K562 (cell line): ENCODE data around the gene EIF4E1B. TPM values are rescaled to one million over a fixed set of nuclear protein-coding genes. Genes with fewer than 3 reads are reported as not detected.

Source experiments
- ATAC-seq: fragments of 200-7000 bp; cut with Tn5 transposase; 3 replicates; pipeline ENCODE4 v1.9.1; 2020; ENCODE audit warnings: moderate library complexity
- BruUV-seq: library from RNA; stranded (reverse); fragments of 400-500 nt; replicated peaks from 2 replicates; lab custom pipeline; 2021; lab: Mats Ljungman, UMichigan
- CTCF ChIA-PET: fragments of 300-600 bp; formaldehyde crosslinking; extraction: SDS; loops from one replicate; lab custom pipeline; 2021; ENCODE audit warnings: low intra/inter-chr PET ratio; lab: Yijun Ruan, JAX
- POLR2A ChIA-PET: fragments of 300-600, 350-650 bp; sonication (Branson Sonifier 250); formaldehyde crosslinking; extraction: SDS; loops from one replicate; lab custom pipeline; 2021; ENCODE audit warnings: antibody characterized with exemption, inconsistent platforms; lab: Yijun Ruan, JAX
- DNase-seq, 4 experiments: peaks; one replicate each; pipeline versions ENCODE4 v3.0.0 to v3.0.0-alpha.2; 2011 to 2018; ENCODE audit warnings: low spot score in 3 of 4, mixed read lengths in 3 of 4; ENCODE audit errors: extremely low read depth in 1 of 4
- FAIRE-seq: peaks from 2 replicates; lab custom pipeline; 2011; peaks lifted over from hg19 to GRCh38; lab: Jason Lieb, UNC
- H2AFZ ChIP-seq: 2 replicates; pipeline ENCODE4 v1.6.0; 2011; ENCODE audit warnings: low read depth, low read length, control low read depth, inconsistent platforms
- H3K27ac ChIP-seq: fragments of 200-600 bp; 3 replicates; pipeline ENCODE4 v1.8.0; 2011; ENCODE audit warnings: low read depth, mild to moderate bottlenecking, control low read depth, inconsistent platforms, low read length, moderate library complexity, mixed read lengths; ENCODE audit errors: extremely low read depth
- H3K27me3 ChIP-seq, 2 experiments: fragments of 300-600 bp in 1 of 2; 2 replicates in 1 of 2; 3 replicates in 1 of 2; pipeline versions ENCODE4 v1.6.0 to v1.8.0; 2011; ENCODE audit warnings: inconsistent platforms in 2 of 2, low read length in 2 of 2, mild to moderate bottlenecking in 1 of 2, mixed read lengths in 1 of 2, moderate library complexity in 1 of 2; ENCODE audit not compliant: control insufficient read depth in 2 of 2, insufficient read depth in 2 of 2
- H3K36me3 ChIP-seq: fragments of 300-600 bp; 3 replicates; pipeline ENCODE4 v1.8.0; 2011; ENCODE audit warnings: mild to moderate bottlenecking, low read length, inconsistent platforms; ENCODE audit not compliant: control insufficient read depth, insufficient read depth
- H3K4me1 ChIP-seq, 2 experiments: fragments of 200-600 bp in 1 of 2; replicated peaks in 1 of 2; 2 replicates in 1 of 2; 3 replicates in 1 of 2; pipeline versions ENCODE4 v1.5.1 to v1.8.0; 2011; ENCODE audit warnings: inconsistent platforms in 2 of 2, low read length in 2 of 2, mild to moderate bottlenecking in 1 of 2, mixed read lengths in 1 of 2, moderate library complexity in 1 of 2; ENCODE audit not compliant: control insufficient read depth in 2 of 2, insufficient read depth in 2 of 2
- H3K4me2 ChIP-seq: 2 replicates; pipeline ENCODE4 v1.6.1; 2011; ENCODE audit warnings: low read length, control low read depth, inconsistent platforms, mixed read lengths; ENCODE audit not compliant: insufficient read depth
- H3K4me3 ChIP-seq: fragments of 200-600 bp; sonication (generic), shearing (Covaris generic); 2 replicates; pipeline ENCODE4 v1.5.1; 2016; ENCODE audit warnings: control low read depth, inconsistent platforms
- H3K79me2 ChIP-seq: fragments of 200-600 bp; 3 replicates; pipeline ENCODE4 v1.8.0; 2011; ENCODE audit warnings: low read length, inconsistent platforms; ENCODE audit not compliant: control insufficient read depth, insufficient read depth
- H3K9ac ChIP-seq, 2 experiments: 2 replicates each; pipeline versions ENCODE4 v1.6.0 to v1.6.1; 2011; ENCODE audit warnings: low read depth in 2 of 2, low read length in 2 of 2, control low read depth in 1 of 2, inconsistent platforms in 1 of 2, mild to moderate bottlenecking in 1 of 2, mixed read lengths in 1 of 2; ENCODE audit not compliant: insufficient read depth in 1 of 2
- H3K9me1 ChIP-seq: one replicate; pipeline ENCODE4 v1.6.0; 2011; ENCODE audit warnings: inconsistent platforms, mild to moderate bottlenecking, low read length, moderate library complexity; ENCODE audit not compliant: control insufficient read depth, insufficient read depth
- H3K9me3 ChIP-seq: replicated peaks from 2 replicates; pipeline ENCODE4 v1.5.1; 2011; ENCODE audit warnings: low read depth, low read length, inconsistent platforms; ENCODE audit not compliant: control insufficient read depth, insufficient read depth
- H4K20me1 ChIP-seq: replicated peaks from 2 replicates; pipeline ENCODE4 v1.6.1; 2011; ENCODE audit warnings: low read length, inconsistent platforms, mixed read lengths; ENCODE audit not compliant: control insufficient read depth, insufficient read depth
- ARHGAP35 ChIP-seq: fragments of 450-650 bp; IDR thresholded peaks from 2 replicates; pipeline ENCODE4 v1.6.1; 2018; ENCODE audit not compliant: partially characterized antibody
- ATF1 ChIP-seq, 2 experiments: fragments of 450-650 bp in 1 of 2; IDR thresholded peaks; 2 replicates each; pipeline ENCODE4 v1.6.1; 2016; ENCODE audit warnings: missing compliant biosample characterization in 1 of 2, missing genetic modification characterization in 1 of 2
- BCL6 ChIP-seq: fragments of 250-450 bp; sonication (Bioruptor Pico); IDR thresholded peaks from 2 replicates; pipeline ENCODE4 v1.4.0; 2020
- CBFA2T2 ChIP-seq: fragments of 450-650 bp; conservative IDR thresholded peaks from 2 replicates; pipeline ENCODE4 v1.6.1; 2017; ENCODE audit warnings: mild to moderate bottlenecking
- CCAR2 ChIP-seq: fragments of 200-400 bp; formaldehyde crosslinking; IDR thresholded peaks from 2 replicates; pipeline ENCODE4 v1.6.1; 2017; ENCODE audit warnings: mild to moderate bottlenecking, low read depth, low read length
- CGGBP1 ChIP-seq: fragments of 250-450 bp; sonication (Bioruptor Pico); IDR thresholded peaks from 2 replicates; pipeline ENCODE4 v1.9.0; 2021; ENCODE audit warnings: mild to moderate bottlenecking
- HIVEP1 ChIP-seq: fragments of 250-450 bp; sonication (Bioruptor Pico); IDR thresholded peaks from 2 replicates; pipeline ENCODE4 v1.4.0; 2020; ENCODE audit warnings: mild to moderate bottlenecking
- MAZ ChIP-seq, 2 experiments: fragments of 450-650 bp in 1 of 2; sonication (generic) in 1 of 2; formaldehyde crosslinking; IDR thresholded peaks in 1 of 2; conservative IDR thresholded peaks in 1 of 2; 2 replicates each; pipeline versions ENCODE4 v1.4.0 to v1.5.0; 2020; ENCODE audit warnings: mild to moderate bottlenecking in 1 of 2, missing genetic modification reagents in 1 of 2
- MTA1 ChIP-seq: fragments of 450-650 bp; IDR thresholded peaks from 2 replicates; pipeline ENCODE4 v1.6.1; 2017; ENCODE audit warnings: borderline replicate concordance
- RAD21 ChIP-seq, 2 experiments: fragments of 250-450 bp in 1 of 2; fragments of 450-650 bp in 1 of 2; sonication (Bioruptor Pico) in 1 of 2; formaldehyde crosslinking in 1 of 2; IDR thresholded peaks in 1 of 2; conservative IDR thresholded peaks in 1 of 2; 2 replicates each; pipeline versions ENCODE4 v1.4.0 to v1.8.0; 2020 to 2022; ENCODE audit warnings: mild to moderate bottlenecking in 2 of 2, moderate library complexity in 1 of 2
- SMARCA5 ChIP-seq: fragments of 450-650 bp; IDR thresholded peaks from 2 replicates; pipeline ENCODE4 v1.6.1; 2016
- SP1 ChIP-seq: sonication (generic); formaldehyde crosslinking; IDR thresholded peaks from 2 replicates; pipeline ENCODE4 v1.8.1; 2022; ENCODE audit warnings: mild to moderate bottlenecking, missing genetic modification reagents
- SRSF1 ChIP-seq: fragments of 200-400 bp; formaldehyde crosslinking; IDR thresholded peaks from 2 replicates; pipeline ENCODE4 v1.6.1; 2017; ENCODE audit warnings: mild to moderate bottlenecking, low read depth, low read length, moderate library complexity
- SUPT5H ChIP-seq: fragments of 450-650 bp; IDR thresholded peaks from 2 replicates; pipeline ENCODE4 v1.6.1; 2016
- TAF7 ChIP-seq: fragments of 450-650 bp; IDR thresholded peaks from 2 replicates; pipeline ENCODE4 v1.6.1; 2016; ENCODE audit warnings: missing genetic modification characterization, missing compliant biosample characterization
- TBP ChIP-seq: optimal IDR thresholded peaks from 2 replicates; pipeline ENCODE3; 2011; ENCODE audit warnings: low read depth, low read length, improper control_type of control experiment
- YY1 ChIP-seq, 3 experiments: IDR thresholded peaks; 2 replicates each; pipeline ENCODE4 v1.6.1; 2011; ENCODE audit warnings: low read length in 2 of 3, mild to moderate bottlenecking in 2 of 3, moderate library complexity in 2 of 3, borderline replicate concordance in 1 of 3, control low read depth in 1 of 3, low read depth in 1 of 3; ENCODE audit not compliant: insufficient read depth in 3 of 3, insufficient replicate concordance in 2 of 3, control insufficient read depth in 1 of 3, insufficient read length in 1 of 3; ENCODE audit errors: extremely low read depth in 1 of 3
- ZBTB2 ChIP-seq: fragments of 450-650 bp; IDR thresholded peaks from 2 replicates; pipeline ENCODE4 v1.6.1; 2016; ENCODE audit warnings: antibody characterized with exemption
- ZNF707 ChIP-seq: fragments of 250-450 bp; sonication (Bioruptor Pico); conservative IDR thresholded peaks from 2 replicates; pipeline ENCODE4 v1.8.0; 2022; ENCODE audit warnings: inconsistent platforms, mild to moderate bottlenecking, moderate library complexity
- WGBS: fragments of 100-300 bp; shearing (Covaris generic); methylation state at CpG from one replicate; pipeline ENCODE4 v1.1.6; 2016; ENCODE audit warnings: low coverage, mixed read lengths; ENCODE audit not compliant: insufficient coverage; ENCODE audit errors: missing lambda C conversion rate; 5-methylcytosine and 5-hydroxymethylcytosine counted together
- in situ Hi-C: fragments of 300-500 bp; cut with MboI; formaldehyde crosslinking; loops from 4 replicates; pipeline ENCODE4 v1.15.0; 2018; ENCODE audit warnings: inconsistent platforms, mixed read lengths
- intact Hi-C: fragments of 100-400 bp; cut with micrococcal nuclease; formaldehyde crosslinking; loops from 2 replicates; pipeline ENCODE4 v1.14.2; 2022
- polyA plus RNA-seq, 8 experiments: library from polyadenylated mRNA; depleted of rRNA in 4 of 8; stranded (reverse) in 5 of 8; unstranded in 3 of 8; fragments of >200 nt; fragmentation: Nextera tagmentation in 2 of 8; fragmentation: Illumina TruSeq in 1 of 8; extraction: Ambion mirVana in 2 of 8; extraction: Trizol in 1 of 8; gene quantifications; 2 replicates each; pipeline versions ENCODE4 v1.2.1 to v1.2.3, GENCODE V29; 2011 to 2014; ENCODE audit warnings: inconsistent platforms in 1 of 8, missing spikeins in 1 of 8
- total RNA-seq, 7 experiments: library from RNA; depleted of rRNA in 6 of 7; stranded (reverse); fragments of >200 nt in 6 of 7; fragmentation: Illumina TruSeq in 2 of 7; extraction: Trizol in 2 of 7; gene quantifications; 2 replicates each; pipeline versions ENCODE4 v1.2.1 to v1.2.3, GENCODE V29; 2011 to 2021; ENCODE audit warnings: low replicate concordance in 1 of 7

The EIF4E1B gene
- total and polyA plus RNA-seq, 9 of the 15 experiments (the other 6 are each of a cell fraction or from before 2014, with no cell fraction given), result not detected

GRCh38 chr5:176646707-176647029 is 16.2 kb downstream of the EIF4E1B start (continued):
- 0 out of 2 replicates have a peak, but pooled peaks have one; percentile 16 for TF ChIP-seq ZBTB2
- no peak for TF ChIP-seq MTA1
- 0 out of 2 replicates have a peak, but pooled peaks have one; percentile 22 for TF ChIP-seq TAF7 (tag)

GRCh38 chr5:176647030-176647842 is 16.8 kb downstream of the EIF4E1B start, which contains the start of gene TSPAN17:
TSS of gene TSPAN17 (plus strand) at chr5:176647484. CDS start at chr5:176647616, 132 bp downstream.
- Histone ChIP-seq H3K4me3 (peak within 1 kb of the TSS; percentile 73), H4K20me1 (peaks cover 19% of the 10 kb centered on the region), H3K27me3 (no peaks in the 10 kb centered on the region), H3K27ac (peak within 1 kb of the TSS; percentile 78), H3K4me2 (peak within 1 kb of the TSS; percentile 86), H3K36me3 (peaks cover 7% of the 10 kb centered on the region; the same call in 2 of the 3 replicates), H3K4me1 (peaks cover 50 to 86% of the 10 kb centered on the region in 2 experiments), H3K9ac (peak within 1 kb of the TSS; percentile 85 to 92), H3K79me2 (peaks cover 45% of the 10 kb centered on the region), H2AFZ (peak within 1 kb of the TSS; percentile 97), H3K9me3 (no peaks in the 10 kb centered on the region), H3K9me1 (peaks cover 11% of the 10 kb centered on the region)
- BruUV-seq, result no TSS peak
- ATAC-seq (peak; percentile 94), DNase-seq (peak; percentile 99), FAIRE-seq (peak; percentile 95)
- 2% methylated on average over 61 of the region's 63 CpGs for WGBS
- in situ Hi-C loops, result no loop called here
- POLR2A ChIA-PET, result interaction anchor here (0.6 to 2.1 kb wide), 10 partner anchors 10 to 798 kb away, joined by 3 to 10 read pairs (median 3); partner anchors contain the start of gene RNF44
- intact Hi-C loops, result loop anchor here (10.0 kb wide), 1 partner anchor 72 kb away; no protein-coding TSS in a partner anchor
- CTCF ChIA-PET, result interaction anchor here (0.6 kb wide), 1 partner anchor 658 kb away, joined by 3 read pairs; no protein-coding TSS in a partner anchor
- TF ChIP-seq SUPT5H, result peak; percentile 89
- TF ChIP-seq RAD21 (CRISPR knock-in tag; conservative IDR thresholded peaks at IDR 0.05 in 1 of 2, IDR thresholded peaks at IDR 0.05 in 1 of 2), result peak; percentile 60 to 65
- no peak for TF ChIP-seq ATF1 (CRISPR knock-in tag; IDR thresholded peaks at IDR 0.05)
- peak; percentile 52; the same call in 1 of the 2 replicates for TF ChIP-seq ATF1 (tag; IDR thresholded peaks at IDR 0.05)
- TF ChIP-seq TBP, result peak; percentile 58
- peak in 1 of 2 experiments; percentile 79; a peak in 3 of 4 replicates for TF ChIP-seq MAZ (CRISPR knock-in tag; conservative IDR thresholded peaks at IDR 0.05 in 1 of 2, IDR thresholded peaks at IDR 0.05 in 1 of 2)
- TF ChIP-seq CGGBP1 (CRISPR knock-in tag), result 0 out of 2 replicates have a peak, but pooled peaks have one; percentile 25
- no peak for TF ChIP-seq BCL6 (CRISPR knock-in tag)
- TF ChIP-seq ARHGAP35, result no peak
- no peak for TF ChIP-seq ZNF707 (CRISPR knock-in tag)
- 0 out of 2 replicates have a peak, but pooled peaks have one; percentile 37 for TF ChIP-seq HIVEP1 (CRISPR knock-in tag)
- TF ChIP-seq YY1 (IDR thresholded peaks at IDR 0.05; ENCODE audit: borderline replicate concordance in 1 of 3, control insufficient read depth in 1 of 3, extremely low read depth in 1 of 3, insufficient read depth in 3 of 3, insufficient read length in 1 of 3, insufficient replicate concordance in 2 of 3, low read depth in 1 of 3, low read length in 2 of 3), result peak; percentile 35 to 86 (median 70)
- no peak for TF ChIP-seq CBFA2T2
- peak; percentile 89 for TF ChIP-seq SP1
- TF ChIP-seq CCAR2, result no peak
- TF ChIP-seq SRSF1, result no peak
- TF ChIP-seq SMARCA5, result no peak
